Sigmoid colon (tissue), 3 donors: ENCODE measurements around the gene ACSM3.

ENCODE experiments used
- POLR2A ChIP-seq, 2 donors: fragments of 450-650 bp; IDR thresholded peaks; one replicate each; pipeline ENCODE4 v1.6.1; 2016; ENCODE audit warnings: antibody characterized with exemption in 2 of 2, mild to moderate bottlenecking in 2 of 2, moderate library complexity in 2 of 2
- TF ChIP-seq, protein P1 (sequence below), 4 experiments: fragments of 450-650 bp in 3 of 4; fragments of 200-600 bp in 1 of 4; IDR thresholded peaks; one replicate each; pipeline ENCODE4 v1.5.1; 2016 to 2019; ENCODE audit warnings: antibody characterized with exemption in 4 of 4, mild to moderate bottlenecking in 3 of 4, moderate library complexity in 2 of 4

DNA sequence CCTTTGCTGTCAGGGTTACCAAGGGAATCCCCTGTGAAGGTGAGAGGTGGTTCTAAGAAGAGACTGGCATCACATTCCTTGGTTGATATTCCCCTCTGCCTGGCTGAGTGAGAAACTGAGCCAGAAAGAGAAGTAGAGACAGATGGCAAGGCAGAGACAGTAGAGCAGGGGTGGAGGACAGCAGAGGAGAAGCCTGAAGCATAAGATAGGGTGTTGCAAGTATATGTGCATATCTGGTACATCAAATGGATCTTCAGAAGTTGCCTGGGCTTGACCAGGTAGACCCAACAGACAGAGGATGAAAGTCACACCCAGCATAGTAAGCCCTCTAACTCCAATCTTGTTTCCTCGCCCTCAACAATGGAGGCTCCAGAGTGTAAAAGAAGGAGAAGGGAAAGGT, 14.3 kb upstream of the ACSM3 start:
- no peak for TF ChIP-seq POLR2A (IDR thresholded peaks at IDR 0.05)
- TF ChIP-seq, protein P1, sequence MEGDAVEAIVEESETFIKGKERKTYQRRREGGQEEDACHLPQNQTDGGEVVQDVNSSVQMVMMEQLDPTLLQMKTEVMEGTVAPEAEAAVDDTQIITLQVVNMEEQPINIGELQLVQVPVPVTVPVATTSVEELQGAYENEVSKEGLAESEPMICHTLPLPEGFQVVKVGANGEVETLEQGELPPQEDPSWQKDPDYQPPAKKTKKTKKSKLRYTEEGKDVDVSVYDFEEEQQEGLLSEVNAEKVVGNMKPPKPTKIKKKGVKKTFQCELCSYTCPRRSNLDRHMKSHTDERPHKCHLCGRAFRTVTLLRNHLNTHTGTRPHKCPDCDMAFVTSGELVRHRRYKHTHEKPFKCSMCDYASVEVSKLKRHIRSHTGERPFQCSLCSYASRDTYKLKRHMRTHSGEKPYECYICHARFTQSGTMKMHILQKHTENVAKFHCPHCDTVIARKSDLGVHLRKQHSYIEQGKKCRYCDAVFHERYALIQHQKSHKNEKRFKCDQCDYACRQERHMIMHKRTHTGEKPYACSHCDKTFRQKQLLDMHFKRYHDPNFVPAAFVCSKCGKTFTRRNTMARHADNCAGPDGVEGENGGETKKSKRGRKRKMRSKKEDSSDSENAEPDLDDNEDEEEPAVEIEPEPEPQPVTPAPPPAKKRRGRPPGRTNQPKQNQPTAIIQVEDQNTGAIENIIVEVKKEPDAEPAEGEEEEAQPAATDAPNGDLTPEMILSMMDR (IDR thresholded peaks at IDR 0.05) = no peak
